Neural cell (in vitro differentiated cells): Measurements from ENCODE around the gene CNTNAP2.

ENCODE experiments used
- EZH2 ChIP-seq: fragments of 200-600, 300-800 bp; shearing (Covaris generic), sonication (generic); IDR thresholded peaks from 2 replicates; pipeline ENCODE4 v1.6.1; 2014; ENCODE audit warnings: antibody characterized with exemption, low read length, borderline replicate concordance, mild to moderate bottlenecking; ENCODE audit not compliant: insufficient read depth, poor library complexity, severe bottlenecking
- POLR2AphosphoS5 ChIP-seq: IDR thresholded peaks from 2 replicates; pipeline ENCODE4 v1.6.1; 2012
- RAD21 ChIP-seq: fragments of 450-650 bp; conservative IDR thresholded peaks from 2 replicates; pipeline ENCODE4 v1.6.1; 2014; ENCODE audit warnings: antibody characterized with exemption, mild to moderate bottlenecking, moderate library complexity
- TF ChIP-seq, protein P1 (sequence below): fragments of 450-650 bp; IDR thresholded peaks from 2 replicates; pipeline ENCODE4 v1.5.1; 2014; ENCODE audit warnings: antibody characterized with exemption, mild to moderate bottlenecking, moderate library complexity; ENCODE audit not compliant: poor library complexity, severe bottlenecking

DNA sequence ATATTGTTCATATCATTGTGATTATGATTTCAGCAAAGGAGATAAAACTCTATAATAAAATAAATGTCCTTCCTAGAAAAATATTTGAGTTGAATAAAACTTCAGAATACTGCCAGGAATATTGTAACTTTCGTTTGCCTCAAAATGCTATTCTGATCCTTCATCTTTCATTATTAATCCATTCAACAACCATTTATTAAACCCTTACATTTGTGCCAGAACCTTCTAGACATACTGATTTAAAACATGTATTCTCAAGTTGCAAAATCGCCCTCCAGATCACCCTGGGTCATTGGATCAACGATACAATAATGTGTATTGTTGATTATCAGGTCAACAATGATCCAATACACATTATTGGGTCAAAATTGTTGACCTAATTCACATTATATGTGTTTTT is 759.8 kb downstream of the CNTNAP2 start:
- TF ChIP-seq, protein P1, sequence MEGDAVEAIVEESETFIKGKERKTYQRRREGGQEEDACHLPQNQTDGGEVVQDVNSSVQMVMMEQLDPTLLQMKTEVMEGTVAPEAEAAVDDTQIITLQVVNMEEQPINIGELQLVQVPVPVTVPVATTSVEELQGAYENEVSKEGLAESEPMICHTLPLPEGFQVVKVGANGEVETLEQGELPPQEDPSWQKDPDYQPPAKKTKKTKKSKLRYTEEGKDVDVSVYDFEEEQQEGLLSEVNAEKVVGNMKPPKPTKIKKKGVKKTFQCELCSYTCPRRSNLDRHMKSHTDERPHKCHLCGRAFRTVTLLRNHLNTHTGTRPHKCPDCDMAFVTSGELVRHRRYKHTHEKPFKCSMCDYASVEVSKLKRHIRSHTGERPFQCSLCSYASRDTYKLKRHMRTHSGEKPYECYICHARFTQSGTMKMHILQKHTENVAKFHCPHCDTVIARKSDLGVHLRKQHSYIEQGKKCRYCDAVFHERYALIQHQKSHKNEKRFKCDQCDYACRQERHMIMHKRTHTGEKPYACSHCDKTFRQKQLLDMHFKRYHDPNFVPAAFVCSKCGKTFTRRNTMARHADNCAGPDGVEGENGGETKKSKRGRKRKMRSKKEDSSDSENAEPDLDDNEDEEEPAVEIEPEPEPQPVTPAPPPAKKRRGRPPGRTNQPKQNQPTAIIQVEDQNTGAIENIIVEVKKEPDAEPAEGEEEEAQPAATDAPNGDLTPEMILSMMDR: no peak
- TF ChIP-seq POLR2AphosphoS5: no peak
- TF ChIP-seq EZH2: no peak
- TF ChIP-seq RAD21: no peak
